Type B pancreatic cell (in vitro differentiated cells): Measurements from ENCODE around the gene NOL11. TPM values are rescaled to one million over a fixed set of nuclear protein-coding genes. Genes with fewer than 3 reads are reported as not detected.
A peak's percentile ranks its signal among the peaks of the same experiment; 100 is the strongest.
"Not testable (repeated sequence)": the region's sequence is repeated elsewhere in the genome, so short reads cannot be mapped to it uniquely, and the experiment has no call there.

Experiments used
- DNase-seq: peaks from one replicate; pipeline ENCODE4 v3.0.0; 2021; ENCODE audit warnings: mixed read lengths; ENCODE audit not compliant: unreplicated experiment; ENCODE audit errors: extremely low spot score
- H3K27ac Mint-ChIP-seq: 2 replicates; pipeline ENCODE4 v1.8.0; 2021; ENCODE audit warnings: mild to moderate bottlenecking, mixed read lengths
- H3K27me3 Mint-ChIP-seq: 2 replicates; pipeline ENCODE4 v1.8.0; 2021; ENCODE audit warnings: mixed read lengths
- H3K36me3 Mint-ChIP-seq: 2 replicates; pipeline ENCODE4 v1.8.0; 2021; ENCODE audit warnings: mixed read lengths
- H3K4me1 Mint-ChIP-seq: one replicate; pipeline ENCODE4 v1.8.0; 2021; ENCODE audit warnings: mixed read lengths; ENCODE audit not compliant: unreplicated experiment
- H3K4me3 Mint-ChIP-seq: 2 replicates; pipeline ENCODE4 v1.8.0; 2021; ENCODE audit warnings: mild to moderate bottlenecking, mixed read lengths
- H3K9me3 Mint-ChIP-seq: 2 replicates; pipeline ENCODE4 v1.8.0; 2021; ENCODE audit warnings: mixed read lengths
- total RNA-seq: library from RNA; stranded (reverse); gene quantifications from 2 replicates; pipeline ENCODE4 v1.2.1, GENCODE V29; 2021; ENCODE audit warnings: low replicate concordance
- TF ChIP-seq, protein P1 (sequence below): fragments of 200-600 bp; sonication (generic); conservative IDR thresholded peaks from 2 replicates; pipeline ENCODE4 v1.5.0; 2021; ENCODE audit warnings: antibody characterized with exemption, mild to moderate bottlenecking

NOL11 gene
- total RNA-seq, 1 donor from 2014 or later = 56.5 TPM

- Mint-ChIP-seq H3K4me3 (no peak overlapping the region), H3K36me3 (peaks cover 10% of the 10 kb centered on the region), H3K27me3 (no peaks in the 10 kb centered on the region), H3K9me3 (no peaks in the 10 kb centered on the region), H3K27ac (no peak overlapping the region), H3K4me1 (no peaks in the 10 kb centered on the region)
- DNase-seq = no peak
- TF ChIP-seq, protein P1, sequence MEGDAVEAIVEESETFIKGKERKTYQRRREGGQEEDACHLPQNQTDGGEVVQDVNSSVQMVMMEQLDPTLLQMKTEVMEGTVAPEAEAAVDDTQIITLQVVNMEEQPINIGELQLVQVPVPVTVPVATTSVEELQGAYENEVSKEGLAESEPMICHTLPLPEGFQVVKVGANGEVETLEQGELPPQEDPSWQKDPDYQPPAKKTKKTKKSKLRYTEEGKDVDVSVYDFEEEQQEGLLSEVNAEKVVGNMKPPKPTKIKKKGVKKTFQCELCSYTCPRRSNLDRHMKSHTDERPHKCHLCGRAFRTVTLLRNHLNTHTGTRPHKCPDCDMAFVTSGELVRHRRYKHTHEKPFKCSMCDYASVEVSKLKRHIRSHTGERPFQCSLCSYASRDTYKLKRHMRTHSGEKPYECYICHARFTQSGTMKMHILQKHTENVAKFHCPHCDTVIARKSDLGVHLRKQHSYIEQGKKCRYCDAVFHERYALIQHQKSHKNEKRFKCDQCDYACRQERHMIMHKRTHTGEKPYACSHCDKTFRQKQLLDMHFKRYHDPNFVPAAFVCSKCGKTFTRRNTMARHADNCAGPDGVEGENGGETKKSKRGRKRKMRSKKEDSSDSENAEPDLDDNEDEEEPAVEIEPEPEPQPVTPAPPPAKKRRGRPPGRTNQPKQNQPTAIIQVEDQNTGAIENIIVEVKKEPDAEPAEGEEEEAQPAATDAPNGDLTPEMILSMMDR = no peak
Measured at GRCh38 chr17:67750067-67750466, 32.3 kb downstream of the NOL11 start.

DNA sequence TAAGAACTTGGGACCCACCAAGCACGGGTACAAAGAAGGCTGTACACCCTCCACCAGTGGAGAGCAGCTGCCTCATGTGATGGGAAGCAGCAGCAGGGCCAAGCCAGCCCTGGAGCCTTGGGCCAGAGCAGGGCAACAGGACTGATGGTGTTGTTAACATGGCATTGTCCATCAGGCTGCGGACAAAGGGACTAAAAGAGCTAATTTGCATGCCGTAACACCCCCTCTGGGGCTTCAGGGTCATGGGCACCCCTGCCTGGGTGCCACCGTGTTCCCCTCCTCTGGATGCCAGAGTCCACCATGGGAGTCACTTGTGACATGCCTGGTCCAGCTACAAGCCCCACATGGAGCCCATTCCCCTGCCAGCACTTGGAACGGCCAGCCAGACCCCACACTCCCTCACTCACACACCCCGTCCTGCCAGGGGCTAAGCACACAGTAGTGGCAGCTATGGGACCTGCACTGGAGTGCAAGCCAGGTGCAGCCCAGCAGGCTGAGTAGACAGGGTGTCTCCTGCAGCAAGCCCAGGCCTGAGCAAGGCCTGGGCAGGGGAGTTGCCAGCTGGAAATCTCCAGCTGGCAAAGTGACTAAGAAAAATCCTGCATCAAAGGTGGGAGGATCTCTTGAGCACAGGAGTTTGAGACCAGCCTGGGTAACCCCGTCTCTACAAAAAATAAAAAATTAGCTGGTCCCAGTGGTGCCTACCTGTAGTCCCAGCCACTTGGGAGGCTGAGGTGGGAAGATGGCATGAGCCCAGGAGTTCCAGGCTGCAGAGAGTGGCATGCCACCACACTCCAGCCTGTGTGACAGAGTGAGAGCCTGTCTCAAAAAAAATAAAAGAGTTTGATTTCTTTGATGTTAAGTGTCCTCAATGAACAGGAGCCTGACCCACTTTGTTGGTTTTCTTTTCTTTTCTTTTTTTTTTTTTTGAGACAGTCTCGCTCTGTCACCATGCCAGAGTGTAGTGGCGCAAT, 33.7 kb downstream of the NOL11 start:
- H3K27ac Mint-ChIP-seq = no peak overlapping the region
- peaks cover 15% of the 10 kb centered on the region for H3K36me3 Mint-ChIP-seq
- TF ChIP-seq, protein P1 = no peak
- H3K9me3 Mint-ChIP-seq = no peaks in the 10 kb centered on the region
- DNase-seq = peak; percentile 54
- no peaks in the 10 kb centered on the region for H3K27me3 Mint-ChIP-seq
- no peaks in the 10 kb centered on the region for H3K4me1 Mint-ChIP-seq
- no peak overlapping the region for H3K4me3 Mint-ChIP-seq

DNA sequence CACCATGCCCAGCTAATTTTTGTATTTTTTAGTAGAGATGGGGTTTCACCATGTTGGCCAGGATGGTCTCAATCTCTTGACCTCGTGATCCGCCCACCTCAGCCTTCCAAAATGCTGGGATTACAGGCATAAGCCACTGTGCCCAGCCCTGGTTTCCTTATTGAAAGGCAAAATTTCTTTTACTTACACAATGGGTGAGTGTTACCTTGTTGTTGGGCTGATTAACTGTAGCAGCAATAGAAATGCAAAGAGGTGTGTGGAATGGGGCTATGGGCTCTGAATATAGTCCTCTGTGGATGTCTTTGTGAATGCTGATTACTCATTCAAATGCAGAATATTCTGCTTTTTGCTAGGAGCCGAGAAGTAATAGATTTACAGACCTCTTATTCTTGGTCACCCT, 34.4 kb downstream of the NOL11 start:
- not testable (repeated sequence) for H3K27ac Mint-ChIP-seq, DNase-seq, H3K27me3 Mint-ChIP-seq, H3K9me3 Mint-ChIP-seq, H3K4me1 Mint-ChIP-seq, H3K4me3 Mint-ChIP-seq
- H3K36me3 Mint-ChIP-seq = peaks cover 16% of the 10 kb centered on the region

DNA sequence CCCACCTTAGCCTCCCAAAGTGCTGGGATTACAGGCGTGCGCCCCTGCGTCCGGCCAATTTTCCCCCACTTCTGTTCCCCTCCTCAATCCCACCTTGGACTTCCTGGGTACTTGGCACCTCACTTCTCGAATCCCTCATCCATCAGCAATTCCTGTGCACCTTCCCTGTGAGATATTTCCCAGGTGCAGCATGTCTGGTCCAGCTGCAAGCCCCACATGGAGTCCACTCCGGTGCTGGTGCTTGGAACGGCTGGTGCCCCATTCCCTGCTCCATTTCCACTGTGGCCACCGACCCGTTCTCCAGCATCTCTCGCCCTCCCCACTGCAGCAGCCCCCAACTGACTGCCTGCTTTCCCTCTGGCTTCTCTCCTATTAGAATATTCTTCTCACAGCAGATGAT, 35.3 kb downstream of the NOL11 start:
- Mint-ChIP-seq H3K27me3 (no peaks in the 10 kb centered on the region), H3K4me3 (no peak overlapping the region), H3K36me3 (peaks cover 11% of the 10 kb centered on the region), H3K9me3 (no peaks in the 10 kb centered on the region), H3K4me1 (no peaks in the 10 kb centered on the region), H3K27ac (no peak overlapping the region)
- TF ChIP-seq, protein P1 = no peak
- no peak for DNase-seq

DNA sequence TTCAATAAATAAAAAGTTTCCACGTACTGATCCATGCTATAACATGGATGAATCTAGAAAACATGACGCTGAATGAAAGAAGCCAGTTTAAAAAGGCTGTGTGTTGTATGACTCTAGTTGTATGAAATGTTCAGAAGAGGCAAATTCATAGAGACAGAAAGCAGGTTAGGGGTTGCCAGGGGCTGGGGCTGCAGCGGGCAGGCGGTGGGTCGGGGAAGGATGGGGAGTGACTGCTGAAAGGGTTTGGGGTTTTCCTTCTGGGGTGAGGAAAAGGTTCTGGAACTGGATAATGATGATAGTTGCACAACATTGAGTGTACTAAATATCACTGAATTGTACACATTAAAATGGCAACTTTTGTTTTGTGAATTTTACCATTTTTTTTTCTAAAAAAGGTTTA, 36.3 kb downstream of the NOL11 start:
- H3K27ac Mint-ChIP-seq = no peak overlapping the region
- no peak for DNase-seq
- no peak overlapping the region for H3K4me3 Mint-ChIP-seq
- H3K36me3 Mint-ChIP-seq = peaks cover 14% of the 10 kb centered on the region
- TF ChIP-seq, protein P1 = no peak
- H3K27me3 Mint-ChIP-seq = no peaks in the 10 kb centered on the region
- H3K9me3 Mint-ChIP-seq = no peaks in the 10 kb centered on the region
- H3K4me1 Mint-ChIP-seq = no peaks in the 10 kb centered on the region

DNA sequence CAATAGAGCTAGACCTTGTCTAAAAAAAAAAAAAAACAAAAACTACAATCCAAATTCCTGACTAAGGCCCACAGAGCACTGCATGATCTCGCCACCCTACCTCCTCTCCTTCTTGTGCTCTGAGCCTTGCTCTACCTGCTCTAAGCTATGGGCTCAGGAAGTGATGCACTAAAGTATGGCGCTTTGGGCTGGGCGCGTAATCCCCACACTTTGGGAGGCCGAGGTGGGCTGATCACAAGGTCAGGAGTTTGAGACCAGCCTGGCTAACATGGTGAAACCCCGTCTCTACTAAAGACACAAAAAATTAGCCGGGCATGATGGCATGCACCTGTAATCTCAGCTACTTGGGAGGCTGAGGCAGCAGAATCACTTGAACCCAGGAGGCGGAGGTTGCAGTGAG, 37.0 kb downstream of the NOL11 start:
- H3K4me1 Mint-ChIP-seq, H3K4me3 Mint-ChIP-seq, H3K9me3 Mint-ChIP-seq, H3K27me3 Mint-ChIP-seq, H3K27ac Mint-ChIP-seq, DNase-seq: not testable (repeated sequence)
- peaks cover 14% of the 10 kb centered on the region for H3K36me3 Mint-ChIP-seq

GRCh38 chr17:67756766-67757165, 39.0 kb downstream of the NOL11 start:
- H3K4me1 Mint-ChIP-seq, H3K4me3 Mint-ChIP-seq, H3K27me3 Mint-ChIP-seq, H3K27ac Mint-ChIP-seq, DNase-seq, H3K9me3 Mint-ChIP-seq: not testable (repeated sequence)
- H3K36me3 Mint-ChIP-seq = peaks cover 14% of the 10 kb centered on the region
